A172 (cell line): Measurements from ENCODE around the gene SERPINA9. TPM values are rescaled to one million over a fixed set of nuclear protein-coding genes. Genes with fewer than 3 reads are reported as not detected.
"Not testable (repeated sequence)": the region's sequence is repeated elsewhere in the genome, so short reads cannot be mapped to it uniquely, and the experiment has no call there.

Experiments used
- DNase-seq: peaks from one replicate; pipeline ENCODE4 v3.0.0-alpha.2; 2015; ENCODE audit warnings: low spot score
- total RNA-seq: library from RNA; depleted of rRNA; stranded (reverse); fragments of >200 nt; shearing (Covaris generic); gene quantifications from 2 replicates; pipeline ENCODE4 v1.2.3, GENCODE V29; 2014

The SERPINA9 gene
- total RNA-seq, 1 experiment from 2014 or later: not detected

GRCh38 chr14:94486883-94487282, 10.9 kb upstream of the SERPINA9 start:
- no peak for DNase-seq

- peak; percentile 14 for DNase-seq
These were observed 10.2 kb upstream of the SERPINA9 start for GRCh38 chr14:94485944-94486841.

GRCh38 chr14:94484481-94484880, 8.5 kb upstream of the SERPINA9 start:
- DNase-seq: no peak

GRCh38 chr14:94483729-94484275, 7.8 kb upstream of the SERPINA9 start:
- no peak for DNase-seq

GRCh38 chr14:94483071-94483451, 7.1 kb upstream of the SERPINA9 start:
- no peak for DNase-seq

GRCh38 chr14:94482132-94483070, 6.4 kb upstream of the SERPINA9 start:
- DNase-seq: not testable (repeated sequence)

- peak; percentile 47 for DNase-seq
These were observed 5.6 kb upstream of the SERPINA9 start for GRCh38 chr14:94481468-94482131.

GRCh38 chr14:94480809-94481208, 4.8 kb upstream of the SERPINA9 start:
- peak; percentile 39 for DNase-seq

GRCh38 chr14:94478420-94478819, 2.4 kb upstream of the SERPINA9 start:
- DNase-seq: no peak

GRCh38 chr14:94474581-94475031, 1.4 kb downstream of the SERPINA9 start:
- peak; percentile 69 for DNase-seq

GRCh38 chr14:94473666-94474410, 2.2 kb downstream of the SERPINA9 start:
- DNase-seq: no peak

- DNase-seq: no peak
These were observed 3.2 kb downstream of the SERPINA9 start for GRCh38 chr14:94472842-94473241.

GRCh38 chr14:94471045-94471444, 5.0 kb downstream of the SERPINA9 start:
- no peak for DNase-seq

- DNase-seq: no peak
These were observed 5.7 kb downstream of the SERPINA9 start for GRCh38 chr14:94470311-94470710.

- no peak for DNase-seq
These were observed 6.7 kb downstream of the SERPINA9 start for GRCh38 chr14:94469261-94469660.

GRCh38 chr14:94467728-94468520, 8.1 kb downstream of the SERPINA9 start:
- DNase-seq: no peak

GRCh38 chr14:94466706-94467370, 9.2 kb downstream of the SERPINA9 start:
- no peak for DNase-seq

GRCh38 chr14:94465042-94465441, 11.0 kb downstream of the SERPINA9 start:
- DNase-seq: no peak

GRCh38 chr14:94464290-94464689, 11.7 kb downstream of the SERPINA9 start:
- DNase-seq: no peak
